ENCODE measurements around the gene CD38.

DNA sequence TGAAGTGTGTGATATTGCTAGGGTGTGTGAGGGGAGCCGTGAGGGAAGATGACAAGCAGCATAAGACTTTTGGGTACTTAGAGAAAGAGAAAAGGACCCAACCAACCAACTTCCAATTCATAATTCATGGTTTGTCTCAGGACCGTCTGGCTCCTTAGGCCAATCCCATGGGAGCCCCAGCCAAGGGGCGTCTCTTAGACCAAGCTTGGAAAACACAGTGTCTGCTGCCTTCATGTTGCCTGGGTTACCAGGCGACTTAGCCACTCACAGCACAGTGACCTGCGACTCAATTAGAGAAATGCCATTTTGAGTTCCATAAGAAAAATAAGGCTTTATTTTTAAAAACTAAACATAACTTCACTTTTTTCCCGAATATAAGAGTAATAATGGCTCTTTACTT is 42.6 kb upstream of the CD38 start:
- TF ChIP-seq, protein P1, sequence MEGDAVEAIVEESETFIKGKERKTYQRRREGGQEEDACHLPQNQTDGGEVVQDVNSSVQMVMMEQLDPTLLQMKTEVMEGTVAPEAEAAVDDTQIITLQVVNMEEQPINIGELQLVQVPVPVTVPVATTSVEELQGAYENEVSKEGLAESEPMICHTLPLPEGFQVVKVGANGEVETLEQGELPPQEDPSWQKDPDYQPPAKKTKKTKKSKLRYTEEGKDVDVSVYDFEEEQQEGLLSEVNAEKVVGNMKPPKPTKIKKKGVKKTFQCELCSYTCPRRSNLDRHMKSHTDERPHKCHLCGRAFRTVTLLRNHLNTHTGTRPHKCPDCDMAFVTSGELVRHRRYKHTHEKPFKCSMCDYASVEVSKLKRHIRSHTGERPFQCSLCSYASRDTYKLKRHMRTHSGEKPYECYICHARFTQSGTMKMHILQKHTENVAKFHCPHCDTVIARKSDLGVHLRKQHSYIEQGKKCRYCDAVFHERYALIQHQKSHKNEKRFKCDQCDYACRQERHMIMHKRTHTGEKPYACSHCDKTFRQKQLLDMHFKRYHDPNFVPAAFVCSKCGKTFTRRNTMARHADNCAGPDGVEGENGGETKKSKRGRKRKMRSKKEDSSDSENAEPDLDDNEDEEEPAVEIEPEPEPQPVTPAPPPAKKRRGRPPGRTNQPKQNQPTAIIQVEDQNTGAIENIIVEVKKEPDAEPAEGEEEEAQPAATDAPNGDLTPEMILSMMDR (IDR thresholded peaks at IDR 0.05; ENCODE audit: insufficient read depth, low read depth, low read length) = no peak
- TF ChIP-seq EZH2 (IDR thresholded peaks at IDR 0.05; ENCODE audit: insufficient read depth, low read length) = no peak

All from astrocyte (in vitro differentiated cells and primary cell).